ENCODE measurements around the gene POLR3A. TPM values are rescaled to one million over a fixed set of nuclear protein-coding genes. Genes with fewer than 3 reads are reported as not detected.

Gene POLR3A
- total RNA-seq, 2 experiments from 2014 or later, result 17.0 to 18.5 TPM

DNA sequence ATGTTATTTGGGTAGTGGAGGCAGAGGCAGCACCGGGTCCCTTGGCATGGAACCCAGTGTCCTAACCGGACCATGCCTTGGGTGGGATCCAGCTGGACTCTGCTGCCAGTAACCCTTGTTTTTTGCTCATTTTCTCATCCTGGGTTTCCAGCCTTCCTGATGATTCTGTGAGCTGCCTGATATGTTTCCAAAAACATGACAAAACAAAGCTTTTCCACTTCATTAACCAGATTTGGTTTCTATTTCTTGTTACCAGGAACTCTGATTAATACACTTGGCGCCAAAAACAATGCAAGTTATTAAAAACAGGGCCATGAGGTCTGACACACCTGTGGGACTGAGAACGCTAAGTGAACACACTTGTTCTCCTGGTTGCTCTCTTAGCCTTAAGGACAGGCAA is 69.9 kb downstream of the POLR3A start:
- no peak overlapping the region for H3K4me3 Mint-ChIP-seq
- H3K27me3 Mint-ChIP-seq (ENCODE audit: low read depth), result peaks cover 6% of the 10 kb centered on the region
- ChIA-PET CTCF (no interaction called here), POLR2A (no interaction called here)
- ATAC-seq (no peak), DNase-seq (no peak)
- peaks cover 2% of the 10 kb centered on the region for H3K4me1 Mint-ChIP-seq (ENCODE audit: low read depth)
- no peaks in the 10 kb centered on the region for H3K36me3 Mint-ChIP-seq (ENCODE audit: low read depth)
- H3K9me3 Mint-ChIP-seq (ENCODE audit: insufficient read depth), result no peaks in the 10 kb centered on the region
- no peak overlapping the region for H3K27ac Mint-ChIP-seq

DNA sequence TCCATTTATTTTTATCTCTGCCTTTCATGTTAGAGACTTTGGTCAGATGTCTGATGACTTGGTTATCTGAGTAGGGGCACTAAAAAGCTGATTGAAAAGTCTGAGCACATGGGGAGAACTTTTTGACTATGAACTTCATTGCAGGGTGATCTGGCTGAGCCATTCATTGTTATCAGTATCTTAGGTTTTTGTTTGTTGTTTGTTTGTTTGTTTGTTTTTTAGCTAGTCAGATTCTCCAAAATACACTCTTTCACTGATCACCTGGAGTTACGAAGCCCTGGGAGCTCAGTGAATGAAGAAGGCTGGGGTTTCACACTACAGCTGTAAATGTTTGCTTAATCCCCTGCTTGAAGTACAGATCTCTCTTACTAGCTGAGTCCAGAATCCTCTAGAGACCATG is 74.2 kb downstream of the POLR3A start:
- ATAC-seq, result no peak
- ChIA-PET CTCF (no interaction called here), POLR2A (no interaction called here)
- Mint-ChIP-seq H3K9me3 (ENCODE audit: insufficient read depth) (peaks cover 10% of the 10 kb centered on the region), H3K36me3 (ENCODE audit: low read depth) (peaks cover 2% of the 10 kb centered on the region), H3K27ac (no peak overlapping the region), H3K4me3 (no peak overlapping the region), H3K27me3 (ENCODE audit: low read depth) (peaks cover 4% of the 10 kb centered on the region), H3K4me1 (ENCODE audit: low read depth) (no peaks in the 10 kb centered on the region)
- DNase-seq, result no peak

DNA sequence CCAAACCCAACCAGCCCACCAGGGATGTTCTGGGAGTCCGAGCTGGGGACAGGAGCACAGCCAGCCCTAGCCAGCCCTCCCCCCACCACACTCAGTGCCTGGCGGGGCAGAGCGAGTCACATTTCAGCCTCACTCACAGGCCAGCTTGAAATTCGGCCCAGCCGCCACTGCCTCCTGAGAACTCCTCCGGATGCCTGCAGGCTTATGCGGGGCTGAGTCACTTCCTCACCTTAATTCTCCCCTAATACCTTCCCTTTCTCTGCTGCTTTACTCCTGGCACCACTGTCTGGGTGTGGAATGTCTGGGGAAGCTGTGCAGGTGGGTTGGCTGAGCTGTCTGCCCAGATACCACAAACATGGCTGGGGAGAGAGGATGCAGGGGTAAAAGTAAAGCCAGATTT is 80.1 kb downstream of the POLR3A start:
- Mint-ChIP-seq H3K4me1 (ENCODE audit: low read depth) (peaks cover 3% of the 10 kb centered on the region), H3K27ac (no peak overlapping the region), H3K9me3 (ENCODE audit: insufficient read depth) (peaks cover 10% of the 10 kb centered on the region), H3K27me3 (ENCODE audit: low read depth) (peaks cover 12% of the 10 kb centered on the region), H3K4me3 (no peak overlapping the region), H3K36me3 (ENCODE audit: low read depth) (peaks cover 2% of the 10 kb centered on the region)
- DNase-seq (no peak), ATAC-seq (no peak)
- POLR2A ChIA-PET, result no interaction called here
- CTCF ChIA-PET, result no interaction called here

DNA sequence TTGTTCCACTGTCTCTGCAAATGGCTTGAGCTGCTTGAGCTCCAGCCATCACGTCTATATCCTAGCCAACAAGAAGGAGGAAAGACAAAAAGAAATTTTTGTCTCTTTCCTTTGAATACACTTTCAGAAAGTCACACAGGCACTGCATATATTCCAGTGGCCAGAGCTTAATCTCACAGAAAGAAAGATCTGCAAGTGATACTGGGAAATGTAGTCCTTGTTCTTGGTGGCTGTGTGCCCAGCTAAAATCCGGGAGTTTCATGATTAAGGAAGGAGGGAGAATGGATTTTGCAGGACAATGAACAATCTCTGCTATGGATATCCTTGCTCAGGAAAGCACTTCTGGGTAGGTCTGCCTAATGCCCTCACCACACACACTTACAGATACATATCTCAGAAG is 83.2 kb downstream of the POLR3A start:
- no peak for DNase-seq
- ChIA-PET CTCF (no interaction called here), POLR2A (no interaction called here)
- Mint-ChIP-seq H3K27ac (no peak overlapping the region), H3K9me3 (ENCODE audit: insufficient read depth) (peaks cover 4% of the 10 kb centered on the region), H3K4me3 (no peak overlapping the region), H3K36me3 (ENCODE audit: low read depth) (peaks cover 2% of the 10 kb centered on the region), H3K4me1 (ENCODE audit: low read depth) (peaks cover 3% of the 10 kb centered on the region), H3K27me3 (ENCODE audit: low read depth) (peaks cover 12% of the 10 kb centered on the region)
- ATAC-seq, result no peak

DNA sequence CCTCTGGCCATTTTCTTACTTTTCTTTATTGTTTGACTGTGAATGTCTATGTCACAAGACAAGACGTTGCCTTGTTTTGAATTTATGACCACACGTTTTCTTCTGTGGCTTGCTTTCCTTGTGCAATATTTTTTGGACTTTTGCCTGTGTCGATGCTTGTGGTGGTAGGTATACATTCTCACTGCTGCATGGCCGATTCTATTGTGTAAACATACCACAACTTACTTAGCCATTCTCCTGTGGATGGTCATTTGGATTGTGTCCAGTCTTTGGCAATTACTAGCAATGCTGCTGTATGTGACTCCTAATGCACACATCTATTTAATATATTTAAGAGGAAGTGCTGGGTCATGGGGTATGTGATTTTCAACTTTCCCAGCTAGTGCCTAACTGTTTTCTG is 84.8 kb downstream of the POLR3A start:
- ATAC-seq, result no peak
- no peak overlapping the region for H3K4me3 Mint-ChIP-seq
- H3K9me3 Mint-ChIP-seq (ENCODE audit: insufficient read depth), result no peaks in the 10 kb centered on the region
- CTCF ChIA-PET, result no interaction called here
- no peaks in the 10 kb centered on the region for H3K36me3 Mint-ChIP-seq (ENCODE audit: low read depth)
- H3K27me3 Mint-ChIP-seq (ENCODE audit: low read depth), result peaks cover 9% of the 10 kb centered on the region
- DNase-seq, result no peak
- H3K27ac Mint-ChIP-seq, result no peak overlapping the region
- H3K4me1 Mint-ChIP-seq (ENCODE audit: low read depth), result peaks cover 3% of the 10 kb centered on the region
- POLR2A ChIA-PET, result no interaction called here

DNA sequence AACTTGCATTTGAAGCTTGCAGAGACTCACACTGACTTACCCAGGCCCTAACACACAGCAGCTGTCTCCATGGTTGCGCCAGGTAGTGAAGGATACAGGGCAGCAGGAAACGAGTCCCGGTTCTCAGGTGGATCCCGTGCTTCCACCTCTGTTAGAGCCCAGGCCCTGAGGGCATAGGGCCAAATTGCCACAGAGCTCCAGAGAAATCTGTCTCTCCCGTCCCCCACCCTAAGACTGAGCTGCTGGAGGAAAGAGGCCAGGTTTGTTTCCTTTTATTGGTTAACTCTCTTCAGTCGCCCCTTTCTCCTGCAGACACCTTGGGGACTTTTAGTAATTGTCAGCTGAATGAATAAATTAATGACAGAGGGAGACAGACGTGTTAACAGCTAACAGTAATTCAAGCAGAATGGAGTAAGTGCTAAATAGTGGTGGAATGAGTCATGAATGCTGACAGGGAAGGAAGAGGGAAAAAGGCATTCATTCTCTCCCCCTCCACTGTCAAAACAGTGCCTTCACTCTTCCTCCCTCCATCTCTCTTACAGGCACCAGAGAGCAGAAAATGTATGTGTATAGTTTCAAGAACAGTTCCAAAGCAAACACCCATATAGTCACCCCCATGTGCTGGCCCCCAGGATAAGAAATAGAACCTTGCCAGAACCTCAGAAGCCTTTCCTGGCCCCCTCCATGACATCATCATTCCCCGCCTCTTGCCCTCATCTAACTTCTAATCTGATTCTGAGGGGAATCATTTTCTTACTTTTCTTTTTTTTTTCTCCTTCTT is 86.0 kb downstream of the POLR3A start:
- ChIA-PET POLR2A (no interaction called here), CTCF (no interaction called here)
- no peak overlapping the region for H3K4me3 Mint-ChIP-seq
- H3K27ac Mint-ChIP-seq, result no peak overlapping the region
- ATAC-seq (no peak), DNase-seq (no peak)
- no peaks in the 10 kb centered on the region for H3K9me3 Mint-ChIP-seq (ENCODE audit: insufficient read depth)
- H3K27me3 Mint-ChIP-seq (ENCODE audit: low read depth), result peaks cover 5% of the 10 kb centered on the region
- no peaks in the 10 kb centered on the region for H3K36me3 Mint-ChIP-seq (ENCODE audit: low read depth)
- no peaks in the 10 kb centered on the region for H3K4me1 Mint-ChIP-seq (ENCODE audit: low read depth)

DNA sequence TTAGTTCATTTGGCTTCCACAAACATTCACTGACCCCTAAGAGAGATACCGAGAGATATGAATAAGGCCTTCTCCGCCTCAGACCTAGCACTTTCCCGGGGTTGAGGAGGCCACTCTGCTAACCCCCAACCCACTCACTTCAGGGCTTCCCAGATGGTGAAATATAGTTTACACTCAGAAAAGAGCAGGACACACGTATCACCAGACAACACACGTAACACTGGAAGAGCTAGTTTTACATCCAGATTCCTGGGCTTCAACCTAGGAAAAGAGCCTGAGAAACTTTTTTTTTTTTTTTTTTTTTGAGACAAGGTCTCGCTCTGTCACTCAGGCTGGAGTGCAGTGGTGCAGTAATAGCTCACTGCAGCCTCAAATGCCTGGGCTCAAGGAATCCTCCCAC is 87.5 kb downstream of the POLR3A start:
- Mint-ChIP-seq H3K27me3 (ENCODE audit: low read depth) (peaks cover 5% of the 10 kb centered on the region), H3K9me3 (ENCODE audit: insufficient read depth) (no peaks in the 10 kb centered on the region), H3K4me3 (no peak overlapping the region), H3K36me3 (ENCODE audit: low read depth) (no peaks in the 10 kb centered on the region), H3K4me1 (ENCODE audit: low read depth) (no peaks in the 10 kb centered on the region), H3K27ac (no peak overlapping the region)
- ATAC-seq (no peak), DNase-seq (no peak)
- ChIA-PET POLR2A (no interaction called here), CTCF (no interaction called here)

DNA sequence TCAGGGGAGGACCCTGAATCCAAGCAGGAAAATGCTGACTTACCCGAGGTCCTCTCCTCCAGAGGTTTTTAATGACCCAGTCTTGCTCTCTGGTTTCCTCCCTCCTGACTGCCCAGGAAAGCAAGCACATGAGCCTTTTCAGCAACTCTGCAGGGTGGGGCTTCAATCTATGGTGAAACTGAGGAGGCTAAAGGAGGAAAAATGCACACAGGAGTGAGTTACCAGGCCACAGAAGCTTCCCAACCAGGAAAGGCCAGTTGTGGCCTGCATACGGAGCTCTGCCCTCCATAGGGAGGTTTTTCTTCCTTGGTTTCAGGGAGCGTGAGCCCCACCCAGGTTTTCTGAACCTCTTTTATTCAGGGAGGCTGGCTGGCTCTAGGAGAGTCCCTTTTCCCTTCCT is 88.7 kb downstream of the POLR3A start:
- ATAC-seq (no peak), DNase-seq (no peak)
- Mint-ChIP-seq H3K4me3 (no peak overlapping the region), H3K27ac (no peak overlapping the region), H3K27me3 (ENCODE audit: low read depth) (peaks cover 3% of the 10 kb centered on the region), H3K9me3 (ENCODE audit: insufficient read depth) (no peaks in the 10 kb centered on the region), H3K36me3 (ENCODE audit: low read depth) (no peaks in the 10 kb centered on the region), H3K4me1 (ENCODE audit: low read depth) (no peaks in the 10 kb centered on the region)
- ChIA-PET POLR2A (no interaction called here), CTCF (no interaction called here)

DNA sequence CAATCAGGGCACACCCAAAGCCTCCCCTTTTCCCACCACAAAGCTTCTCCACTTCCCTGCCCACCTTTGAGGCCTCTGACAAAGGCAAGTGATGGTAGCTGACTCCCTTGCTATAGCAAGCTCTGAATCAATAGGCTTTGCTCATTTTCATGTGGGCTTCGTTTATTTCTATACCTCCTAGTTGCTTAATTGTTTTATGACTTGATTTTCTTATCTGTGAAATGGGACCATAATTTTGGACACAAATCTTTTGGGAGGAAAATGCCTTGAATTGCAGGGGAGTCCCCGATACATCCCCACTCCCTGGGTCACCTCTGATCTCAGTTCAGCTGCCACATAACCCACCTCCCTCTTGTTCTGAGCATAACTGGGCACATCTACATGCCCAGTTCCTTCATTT is 89.1 kb downstream of the POLR3A start:
- CTCF ChIA-PET, result no interaction called here

DNA sequence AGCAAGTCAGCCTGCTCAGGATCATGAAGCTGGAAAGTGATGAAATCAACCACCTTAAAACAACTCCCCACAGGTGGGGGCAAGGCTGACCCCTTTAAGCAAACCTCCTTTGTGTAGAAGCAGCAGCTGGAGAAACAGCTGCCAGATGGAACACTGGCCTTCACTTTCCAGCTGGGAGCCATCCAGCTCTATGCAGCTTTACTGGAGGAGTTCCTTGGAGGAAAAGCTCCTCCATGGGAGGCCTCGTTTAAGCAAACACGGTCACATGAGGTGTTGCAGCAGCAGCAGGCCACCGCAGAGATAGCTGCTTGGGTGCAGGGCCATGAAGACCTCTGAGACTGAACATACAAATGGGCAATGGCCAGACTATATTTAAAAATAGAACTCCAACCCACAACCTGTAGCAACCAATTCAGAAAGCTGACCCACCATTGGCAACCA is 89.7 kb downstream of the POLR3A start:
- CTCF ChIA-PET, result no interaction called here
- no peak for DNase-seq
- Mint-ChIP-seq H3K27ac (no peak overlapping the region), H3K36me3 (ENCODE audit: low read depth) (no peaks in the 10 kb centered on the region), H3K27me3 (ENCODE audit: low read depth) (peaks cover 5% of the 10 kb centered on the region), H3K4me1 (ENCODE audit: low read depth) (no peaks in the 10 kb centered on the region), H3K4me3 (no peak overlapping the region), H3K9me3 (ENCODE audit: insufficient read depth) (no peaks in the 10 kb centered on the region)
- no peak for ATAC-seq
- POLR2A ChIA-PET, result interaction anchor here (0.8 kb wide), 1 partner anchor 66 kb away, joined by 3 read pairs; no protein-coding TSS in a partner anchor

More for the DNA sequence above, 89.1 kb downstream of the POLR3A start:
- Mint-ChIP-seq H3K9me3 (ENCODE audit: insufficient read depth) (no peaks in the 10 kb centered on the region), H3K27ac (no peak overlapping the region), H3K4me1 (ENCODE audit: low read depth) (no peaks in the 10 kb centered on the region), H3K36me3 (ENCODE audit: low read depth) (no peaks in the 10 kb centered on the region), H3K27me3 (ENCODE audit: low read depth) (peaks cover 6% of the 10 kb centered on the region), H3K4me3 (no peak overlapping the region)
- ATAC-seq (no peak), DNase-seq (no peak)
- POLR2A ChIA-PET, result interaction anchor here (0.8 kb wide), 1 partner anchor 67 kb away, joined by 3 read pairs; no protein-coding TSS in a partner anchor

DNA sequence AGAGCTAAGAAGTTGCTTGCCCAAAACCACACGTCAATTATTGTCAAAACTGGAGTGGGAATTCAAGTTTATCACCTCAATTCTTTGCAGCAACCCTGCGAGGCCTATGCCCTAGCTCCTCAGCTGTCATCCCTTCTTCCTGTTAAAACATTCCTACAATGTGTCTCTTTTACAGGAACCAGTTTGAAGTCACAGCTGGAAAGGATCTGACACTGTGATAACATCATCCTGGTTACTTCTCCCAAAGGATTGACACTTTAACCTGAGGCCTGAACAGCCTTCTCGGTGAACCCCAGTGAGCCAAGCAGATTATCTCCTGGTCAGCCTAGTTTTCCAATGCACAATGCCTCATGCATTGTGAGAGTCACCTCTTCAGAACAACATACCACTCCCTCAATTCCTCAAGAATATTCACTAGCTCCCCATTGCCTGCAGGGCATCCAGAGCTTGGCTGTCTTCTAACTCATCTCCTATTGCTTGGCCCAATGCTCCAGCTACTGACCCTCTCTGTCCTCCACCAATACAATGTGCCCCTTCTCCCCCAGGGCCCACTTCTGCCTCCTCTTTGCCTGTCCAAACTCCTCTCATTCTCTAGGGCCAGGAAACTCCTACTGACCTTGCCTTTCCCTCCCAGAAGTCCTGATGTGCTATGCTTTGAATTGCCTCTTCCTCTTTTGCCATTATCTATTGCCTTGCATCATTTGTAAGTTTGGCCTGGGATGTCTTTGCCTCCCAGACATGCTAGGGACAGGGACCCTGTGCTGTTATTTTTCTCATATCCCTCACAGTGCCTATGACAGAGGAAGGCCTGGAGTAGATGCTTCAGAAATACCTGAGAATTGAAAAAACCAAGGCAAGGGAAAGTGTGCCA is 92.4 kb downstream of the POLR3A start:
- ATAC-seq, result no peak
- ChIA-PET POLR2A (no interaction called here), CTCF (no interaction called here)
- no peak overlapping the region for H3K4me3 Mint-ChIP-seq
- H3K9me3 Mint-ChIP-seq (ENCODE audit: insufficient read depth), result no peaks in the 10 kb centered on the region
- DNase-seq, result no peak
- H3K27ac Mint-ChIP-seq, result no peak overlapping the region
- no peaks in the 10 kb centered on the region for H3K4me1 Mint-ChIP-seq (ENCODE audit: low read depth)
- H3K36me3 Mint-ChIP-seq (ENCODE audit: low read depth), result no peaks in the 10 kb centered on the region
- peaks cover 3% of the 10 kb centered on the region for H3K27me3 Mint-ChIP-seq (ENCODE audit: low read depth)

DNA sequence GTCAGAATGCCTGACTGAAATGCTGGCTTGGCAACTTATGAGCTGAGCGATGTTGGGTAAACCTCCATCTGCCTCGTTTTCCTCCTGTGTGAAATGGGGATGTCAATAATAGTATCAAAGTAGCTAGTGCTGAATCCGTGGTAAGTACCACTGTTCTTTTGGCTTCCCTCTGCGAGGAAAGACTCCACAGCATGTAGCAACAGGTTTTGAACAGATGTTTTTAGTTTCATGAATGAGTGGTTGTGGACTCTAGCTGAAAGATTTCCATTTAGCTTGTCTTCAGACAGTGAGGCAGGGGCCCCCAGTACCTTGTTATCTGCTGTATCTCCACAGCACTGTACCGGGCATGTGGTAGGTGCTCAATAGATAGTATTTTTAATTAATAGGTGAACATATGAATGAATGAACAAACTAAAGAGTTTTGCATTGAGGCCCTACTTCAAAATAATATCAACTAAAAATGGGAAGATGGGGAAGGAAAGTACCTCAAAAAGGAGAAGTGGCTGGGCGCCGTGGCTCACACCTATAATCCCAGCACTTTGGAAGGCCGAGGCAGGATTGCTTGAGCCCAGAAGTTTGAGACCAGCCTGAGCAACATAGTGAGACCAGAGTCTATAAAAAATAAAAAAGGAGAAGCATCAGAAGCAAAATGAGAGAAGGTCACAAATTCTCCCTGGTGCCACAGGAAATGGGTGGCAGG is 97.1 kb downstream of the POLR3A start:
- POLR2A ChIA-PET, result interaction anchor here (0.8 kb wide), 1 partner anchor 11 kb away, joined by 3 read pairs; no protein-coding TSS in a partner anchor
- ATAC-seq (no peak), DNase-seq (no peak)
- Mint-ChIP-seq H3K27ac (no peak overlapping the region), H3K4me3 (no peak overlapping the region), H3K36me3 (ENCODE audit: low read depth) (no peaks in the 10 kb centered on the region), H3K4me1 (ENCODE audit: low read depth) (peaks cover 7% of the 10 kb centered on the region), H3K27me3 (ENCODE audit: low read depth) (peaks cover 33% of the 10 kb centered on the region), H3K9me3 (ENCODE audit: insufficient read depth) (no peaks in the 10 kb centered on the region)
- CTCF ChIA-PET, result no interaction called here
